ENCODE results near the gene CASD1.

The CASD1 gene

DNA sequence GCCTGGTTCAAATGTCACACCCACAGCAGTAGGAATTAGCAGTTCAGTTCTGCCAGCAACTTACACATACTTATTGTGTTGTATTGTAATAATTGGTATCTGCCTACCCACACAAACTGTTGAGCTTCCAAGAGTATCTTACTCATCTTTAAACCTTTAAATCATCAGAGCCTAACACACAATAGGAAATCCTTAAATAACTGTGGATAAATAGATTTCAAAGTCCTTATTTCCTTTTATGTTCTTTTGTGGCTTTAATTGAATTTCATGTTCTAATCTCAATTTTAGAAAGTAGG lies 3.9 kb downstream of the CASD1 start:
- FAIRE-seq = no peak

- no peak for FAIRE-seq
Measured at GRCh38 chr7:94514140-94514889, 4.7 kb downstream of the CASD1 start.

- FAIRE-seq = peak; percentile 91
Measured at GRCh38 chr7:94514917-94515316, 5.3 kb downstream of the CASD1 start.

DNA sequence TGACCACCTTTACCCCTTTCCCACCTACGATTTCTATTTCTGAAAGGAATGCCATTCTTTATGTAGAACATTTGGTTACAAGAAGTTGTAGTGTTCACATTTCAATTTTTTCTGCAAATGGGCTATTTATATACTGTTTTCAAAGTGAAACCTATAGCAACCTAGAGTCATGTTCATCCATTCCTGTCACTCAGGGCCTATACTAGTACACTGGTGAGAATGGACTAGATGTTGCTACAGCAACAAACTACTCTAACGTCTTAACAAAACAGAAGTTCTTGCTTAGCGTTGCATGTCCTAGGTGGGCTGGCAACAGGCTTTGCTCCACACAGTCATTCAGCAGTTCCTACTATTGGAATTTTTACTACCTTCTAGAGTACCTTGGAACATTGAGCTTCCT lies 16.3 kb downstream of the CASD1 start:
- no peak for FAIRE-seq

DNA sequence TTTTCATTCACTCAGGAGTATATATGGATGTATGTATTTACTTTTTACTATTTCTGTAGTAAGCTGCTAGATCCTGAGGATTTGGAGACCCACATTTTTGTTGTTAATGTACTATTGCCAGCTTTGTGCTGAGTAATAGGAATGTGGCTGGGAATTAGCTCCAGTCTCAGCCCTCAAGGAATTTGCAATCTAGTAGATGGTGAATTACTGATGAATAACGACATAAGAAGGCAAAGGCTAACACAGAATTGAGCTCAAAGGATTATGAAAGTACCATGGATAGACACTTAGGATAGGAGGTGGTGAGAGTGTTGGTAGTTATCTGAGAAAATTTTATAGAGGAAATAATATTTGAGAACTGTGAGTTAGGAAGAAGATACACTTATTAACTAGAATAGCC lies 19.9 kb downstream of the CASD1 start:
- no peak for FAIRE-seq

DNA sequence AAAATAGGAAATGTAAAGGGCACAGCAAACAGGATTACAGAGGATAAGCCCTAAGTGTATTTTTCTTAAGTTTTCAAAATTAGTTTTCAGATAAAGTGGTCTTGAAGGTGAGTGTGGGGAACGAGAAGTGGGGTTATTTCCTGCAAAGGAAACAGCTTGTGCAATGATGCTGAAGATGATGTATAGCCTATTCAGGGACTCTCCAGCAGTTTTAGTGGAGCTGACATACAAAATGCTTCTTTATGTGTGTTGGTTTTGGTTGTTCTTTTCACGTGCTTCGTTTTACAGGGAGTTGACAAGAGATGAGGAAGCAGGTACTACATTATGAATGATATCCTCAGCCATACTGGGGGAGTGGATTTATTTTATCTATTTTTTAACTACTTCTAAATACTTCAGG lies 20.5 kb downstream of the CASD1 start:
- FAIRE-seq = no peak

GRCh38 chr7:94532676-94533075 lies 23.1 kb downstream of the CASD1 start:
- no peak for FAIRE-seq

DNA sequence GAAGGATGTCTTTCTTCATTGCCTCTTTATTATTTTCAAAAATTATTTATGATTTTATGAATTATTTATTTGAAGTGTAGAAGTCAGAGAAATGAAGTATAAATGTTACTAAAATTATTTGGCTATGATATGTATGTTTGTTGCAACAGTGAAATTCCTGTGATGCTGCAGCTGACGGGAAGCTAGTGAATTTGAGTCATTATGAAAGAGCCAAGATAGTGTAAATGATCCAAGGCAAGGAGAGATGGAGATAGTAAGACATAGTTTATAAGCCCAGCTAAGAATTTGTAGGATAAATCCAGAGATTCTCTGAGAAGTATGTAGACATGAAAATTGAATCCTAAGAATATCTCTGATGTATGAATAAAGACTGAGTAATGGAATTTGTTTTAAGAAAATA lies 30.8 kb downstream of the CASD1 start:
- no peak for FAIRE-seq

DNA sequence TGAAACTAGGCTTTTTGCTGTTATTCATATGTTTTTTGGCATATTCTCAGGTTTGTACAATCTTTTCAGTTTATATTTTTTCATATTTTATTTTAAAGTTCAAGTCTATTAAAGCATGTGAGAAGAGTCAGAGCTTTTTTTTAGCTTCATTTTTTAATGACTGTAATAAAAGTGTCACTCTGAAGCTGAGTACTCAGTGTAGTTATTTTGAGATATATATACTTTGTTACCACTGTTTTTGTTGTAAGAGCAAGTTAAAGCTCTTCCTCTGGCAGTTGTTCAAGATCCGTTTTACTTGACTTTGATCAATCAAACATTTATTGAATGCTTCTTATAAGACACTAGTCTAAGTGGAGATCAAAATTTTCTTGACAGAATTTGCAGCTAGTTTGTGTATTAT lies 37.5 kb downstream of the CASD1 start:
- no peak for FAIRE-seq

GRCh38 chr7:94556028-94556427 lies 46.4 kb downstream of the CASD1 start:
- FAIRE-seq = no peak

DNA sequence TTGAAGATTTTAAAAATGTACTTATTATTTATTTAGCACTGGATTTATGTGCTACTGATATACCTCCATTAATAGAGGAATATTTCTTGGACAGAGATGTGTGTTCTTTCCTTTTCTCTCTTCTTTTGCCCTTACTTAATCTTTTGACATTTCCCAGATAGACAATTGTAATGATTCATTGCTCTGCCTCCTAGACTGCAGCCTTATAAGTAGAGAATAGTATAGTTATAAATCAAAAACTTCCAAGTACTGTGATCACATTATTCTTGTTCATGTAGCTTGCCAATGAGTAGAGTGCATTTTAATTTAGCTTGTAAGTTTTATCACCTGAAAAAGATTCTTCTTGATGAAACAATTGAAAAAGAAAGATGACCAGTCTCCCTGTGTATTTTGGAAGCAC lies 47.6 kb downstream of the CASD1 start:
- no peak for FAIRE-seq

DNA sequence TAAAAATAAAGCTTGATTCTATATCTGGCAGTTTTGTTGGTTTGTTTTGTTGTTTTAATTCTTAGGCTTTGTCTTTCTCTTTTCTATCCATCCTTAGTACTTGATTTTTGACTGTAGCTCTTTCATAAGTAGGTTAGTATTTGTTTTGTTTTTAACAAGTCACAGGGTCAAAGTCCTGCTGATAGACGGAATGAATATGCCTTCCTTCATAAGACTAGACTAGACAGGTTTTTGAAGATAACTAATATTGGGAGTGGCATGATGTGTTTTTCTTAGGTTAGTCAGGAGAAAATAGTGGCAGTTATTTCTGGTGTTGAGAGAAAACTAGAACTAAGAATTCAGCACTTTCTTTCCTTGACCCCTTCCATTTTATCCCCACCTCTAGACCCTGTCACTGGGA lies 50.4 kb downstream of the CASD1 start:
- FAIRE-seq = no peak

- FAIRE-seq = no peak
Measured at GRCh38 chr7:94561841-94562514, 52.4 kb downstream of the CASD1 start.

DNA sequence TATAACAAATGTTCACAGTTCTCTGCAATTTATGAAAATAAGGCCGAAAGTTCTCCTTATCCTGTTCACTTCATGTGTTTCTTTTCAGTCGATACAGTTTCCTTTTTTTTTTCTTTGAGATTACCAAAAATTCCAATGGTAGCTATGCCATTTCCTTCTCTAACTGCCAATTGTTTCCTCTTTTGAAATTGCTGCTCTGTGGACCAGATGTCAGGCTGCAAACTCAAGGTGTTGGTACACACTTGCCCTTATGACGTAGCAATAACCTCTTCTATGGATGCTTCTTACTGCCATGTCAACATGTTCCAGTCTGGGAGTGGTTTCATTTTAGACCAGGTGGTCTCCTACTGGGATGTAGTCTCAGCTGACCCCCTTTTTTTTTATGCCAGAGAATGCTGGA lies 52.9 kb downstream of the CASD1 start:
- no peak for FAIRE-seq

- FAIRE-seq = no peak
Measured at GRCh38 chr7:94565247-94565894, 55.8 kb downstream of the CASD1 start.

DNA sequence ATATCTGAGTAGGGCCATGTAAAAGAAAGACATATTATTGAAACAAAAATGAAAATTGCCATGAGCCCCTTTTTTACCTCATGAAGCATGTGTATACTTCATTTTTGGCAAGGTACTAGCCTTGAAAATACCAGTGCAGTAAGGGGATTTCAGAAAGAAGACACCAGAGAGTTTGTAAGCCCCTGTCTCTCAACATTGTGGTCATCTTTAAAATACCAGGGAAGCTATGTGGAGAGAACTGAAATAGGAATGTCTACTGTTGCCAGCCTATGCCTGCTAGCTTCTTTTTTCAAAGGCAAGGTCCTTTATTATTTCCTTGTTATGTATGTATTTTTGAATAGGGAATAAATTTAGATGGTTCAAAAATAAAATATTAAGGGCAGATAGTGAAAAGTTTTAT lies 57.8 kb downstream of the CASD1 start:
- no peak for FAIRE-seq

GRCh38 chr7:94571816-94572215 lies 62.2 kb downstream of the CASD1 start:
- FAIRE-seq = no peak

DNA sequence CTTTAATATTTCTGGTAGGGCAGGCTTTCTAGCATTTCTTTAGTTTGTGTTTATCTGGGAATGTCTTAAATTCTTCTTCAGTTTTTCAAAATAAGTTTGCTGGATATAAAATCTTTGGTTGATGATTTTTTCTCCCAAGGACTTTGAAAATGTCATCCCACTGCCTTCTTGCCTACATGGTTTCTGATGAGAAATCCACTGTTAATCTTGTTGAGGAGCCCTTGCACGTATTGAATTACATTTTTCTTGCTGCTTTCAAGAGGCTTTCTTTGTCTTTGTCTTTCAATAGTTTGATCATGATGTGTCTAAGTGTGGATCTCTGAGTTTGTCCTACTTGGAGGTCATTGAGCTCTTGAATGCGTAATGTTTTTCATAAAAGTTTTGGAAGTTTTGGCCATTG lies 66.0 kb downstream of the CASD1 start:
- FAIRE-seq = no peak

GRCh38 chr7:94576316-94576715 lies 66.7 kb downstream of the CASD1 start:
- no peak for FAIRE-seq

GRCh38 chr7:94577357-94577756 lies 67.7 kb downstream of the CASD1 start:
- no peak for FAIRE-seq

DNA sequence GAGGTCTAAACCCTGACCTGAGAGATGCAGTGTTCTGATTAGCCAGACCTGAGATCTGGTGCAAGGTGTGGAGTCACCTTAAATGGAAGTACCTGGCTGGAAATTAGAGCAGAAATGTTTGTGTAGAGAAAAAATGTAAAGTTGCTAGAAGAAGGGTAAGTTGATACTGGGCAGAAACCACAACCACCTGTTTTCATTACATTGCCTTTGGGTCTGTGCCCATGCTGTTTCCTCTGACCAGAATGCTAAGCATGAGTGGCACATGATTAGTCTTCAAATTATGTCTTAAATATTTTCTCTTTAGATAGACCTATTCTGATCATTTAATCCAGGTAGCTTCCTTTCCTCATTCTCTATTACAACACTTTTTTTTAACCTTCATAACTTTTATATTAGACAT lies 69.0 kb downstream of the CASD1 start:
- FAIRE-seq = no peak

GRCh38 chr7:94579470-94579869 lies 69.9 kb downstream of the CASD1 start:
- peak; percentile 34 for FAIRE-seq

DNA sequence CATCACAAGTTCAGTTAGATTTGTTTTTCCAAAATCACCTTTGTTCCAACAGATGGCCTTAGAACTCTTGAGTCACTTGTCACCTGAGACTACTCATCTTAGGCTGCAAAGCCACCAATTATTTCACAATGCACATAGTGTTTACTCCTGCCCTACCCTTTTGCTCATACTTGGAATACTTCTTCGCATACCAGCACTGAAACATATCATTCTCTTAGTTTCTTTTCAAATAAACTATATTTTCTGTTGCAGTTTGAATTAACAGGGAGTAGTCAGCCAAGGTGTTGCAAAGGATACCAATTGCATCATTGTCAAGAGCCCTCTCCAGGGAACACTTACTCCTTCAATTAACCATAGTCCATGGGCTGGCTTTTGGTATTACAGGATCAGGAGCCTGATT lies 71.0 kb downstream of the CASD1 start:
- no peak for FAIRE-seq

DNA sequence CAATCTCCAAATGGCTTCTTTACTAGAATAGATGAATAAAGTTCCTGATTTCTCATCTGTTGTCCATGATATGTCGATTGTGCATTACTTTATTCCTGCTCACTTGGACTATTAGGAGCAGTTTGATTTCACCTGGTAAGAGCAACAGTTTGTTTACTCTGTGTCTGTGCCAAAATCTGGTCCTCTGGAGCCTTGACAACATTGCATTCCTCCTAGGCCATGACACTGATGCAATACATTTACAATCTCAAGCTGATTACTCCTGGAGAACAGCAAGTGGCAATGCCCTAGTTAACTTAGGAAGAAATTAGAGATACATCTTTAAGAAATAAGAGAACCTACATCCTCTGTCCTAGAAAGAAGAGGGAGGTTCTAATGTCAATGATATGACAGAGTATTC lies 74.5 kb downstream of the CASD1 start:
- FAIRE-seq = no peak

DNA sequence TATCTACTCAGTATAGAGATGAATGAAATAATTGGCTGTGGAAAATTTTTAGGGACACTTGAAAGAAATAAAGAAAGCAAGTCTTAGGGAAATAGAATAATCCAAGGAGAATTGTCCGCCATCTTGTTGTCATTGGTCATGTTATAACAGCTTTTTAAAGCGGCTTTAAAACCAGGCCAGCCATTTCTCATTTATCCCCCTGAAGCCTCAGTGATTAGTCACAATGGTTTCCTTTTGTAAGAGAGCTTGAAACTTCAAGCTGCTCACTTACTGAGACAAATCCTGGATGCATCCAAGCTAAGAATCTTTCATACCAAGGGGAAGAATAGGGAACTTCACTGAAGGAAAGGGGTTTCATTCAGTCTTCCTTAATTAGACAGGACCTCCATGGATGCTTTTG lies 78.5 kb downstream of the CASD1 start:
- no peak for FAIRE-seq

All from A204.1 (cell line).